ENCODE results near the gene B4GALNT1.

Gene B4GALNT1

GRCh38 chr12:57622293-57623245 is 10.4 kb downstream of the B4GALNT1 start:
- no peak for DNase-seq (ENCODE audit: extremely low read depth, low read depth)
- TF ChIP-seq CTCF (IDR thresholded peaks at IDR 0.05; ENCODE audit: low read depth, low read length, missing control alignments), result no peak
- H3K4me3 ChIP-seq (replicated peaks; ENCODE audit: low read depth, low read length), result no peak overlapping the region

GRCh38 chr12:57621497-57622292 is 11.3 kb downstream of the B4GALNT1 start:
- DNase-seq (ENCODE audit: extremely low read depth, low read depth), result no peak
- peak; percentile 89 for TF ChIP-seq CTCF (IDR thresholded peaks at IDR 0.05; ENCODE audit: low read depth, low read length, missing control alignments)
- H3K4me3 ChIP-seq (replicated peaks; ENCODE audit: low read depth, low read length), result peak overlapping the region; percentile 29

GRCh38 chr12:57620936-57621496 is 12.0 kb downstream of the B4GALNT1 start:
- H3K4me3 ChIP-seq (replicated peaks; ENCODE audit: low read depth, low read length), result peak overlapping the region; percentile 29
- DNase-seq (ENCODE audit: extremely low read depth, low read depth), result no peak
- TF ChIP-seq CTCF (IDR thresholded peaks at IDR 0.05; ENCODE audit: low read depth, low read length, missing control alignments), result no peak

GRCh38 chr12:57620245-57620935 is 12.6 kb downstream of the B4GALNT1 start:
- no peak overlapping the region for H3K4me3 ChIP-seq (replicated peaks; ENCODE audit: low read depth, low read length)
- TF ChIP-seq CTCF (IDR thresholded peaks at IDR 0.05; ENCODE audit: low read depth, low read length, missing control alignments), result no peak
- no peak for DNase-seq (ENCODE audit: extremely low read depth, low read depth)

GRCh38 chr12:57619434-57620244 is 13.4 kb downstream of the B4GALNT1 start:
- no peak overlapping the region for H3K4me3 ChIP-seq (replicated peaks; ENCODE audit: low read depth, low read length)
- DNase-seq (ENCODE audit: extremely low read depth, low read depth), result no peak
- no peak for TF ChIP-seq CTCF (IDR thresholded peaks at IDR 0.05; ENCODE audit: low read depth, low read length, missing control alignments)
